GM18499 (cell line): ENCODE results near the gene HOXA13.

Experiments used
- ATAC-seq: cut with Tn5 transposase; IDR thresholded peaks from one replicate; pipeline ENCODE4 v1.9.1; 2021; ENCODE audit warnings: moderate number of reproducible peaks; ENCODE audit not compliant: insufficient read depth, unreplicated experiment

The HOXA13 gene

GRCh38 chr7:27183682-27184336, 16.1 kb downstream of the HOXA13 start:
- ATAC-seq, result no peak

- ATAC-seq, result no peak
These were observed 16.8 kb downstream of the HOXA13 start for GRCh38 chr7:27182861-27183681.

- ATAC-seq, result no peak
These were observed 17.5 kb downstream of the HOXA13 start for GRCh38 chr7:27182285-27182841.

DNA sequence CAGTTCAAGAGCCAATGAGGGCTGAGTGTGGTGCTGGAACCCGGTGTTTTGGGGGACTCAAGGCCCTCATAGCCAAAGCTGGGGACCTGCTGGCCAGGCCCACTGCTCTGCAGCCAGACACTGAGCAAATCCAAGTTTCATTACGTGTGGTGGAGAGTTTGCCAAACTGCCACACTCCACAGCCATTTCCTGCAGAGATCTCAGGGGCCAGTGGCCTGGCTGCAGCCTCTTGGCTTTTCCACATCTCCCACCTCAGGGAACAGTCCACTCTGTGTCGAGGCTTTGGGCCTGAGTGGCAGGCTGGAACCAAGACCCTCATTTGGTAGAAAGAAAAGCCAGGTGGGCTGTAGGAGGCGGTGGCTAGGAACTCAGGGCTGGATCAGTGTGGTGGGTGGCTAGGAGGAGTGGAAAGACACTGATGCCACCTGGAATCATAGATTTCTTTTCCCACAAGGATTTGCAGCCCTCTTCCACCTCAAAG, 18.1 kb downstream of the HOXA13 start:
- ATAC-seq, result no peak

GRCh38 chr7:27180431-27181420, 19.2 kb downstream of the HOXA13 start:
- no peak for ATAC-seq

DNA sequence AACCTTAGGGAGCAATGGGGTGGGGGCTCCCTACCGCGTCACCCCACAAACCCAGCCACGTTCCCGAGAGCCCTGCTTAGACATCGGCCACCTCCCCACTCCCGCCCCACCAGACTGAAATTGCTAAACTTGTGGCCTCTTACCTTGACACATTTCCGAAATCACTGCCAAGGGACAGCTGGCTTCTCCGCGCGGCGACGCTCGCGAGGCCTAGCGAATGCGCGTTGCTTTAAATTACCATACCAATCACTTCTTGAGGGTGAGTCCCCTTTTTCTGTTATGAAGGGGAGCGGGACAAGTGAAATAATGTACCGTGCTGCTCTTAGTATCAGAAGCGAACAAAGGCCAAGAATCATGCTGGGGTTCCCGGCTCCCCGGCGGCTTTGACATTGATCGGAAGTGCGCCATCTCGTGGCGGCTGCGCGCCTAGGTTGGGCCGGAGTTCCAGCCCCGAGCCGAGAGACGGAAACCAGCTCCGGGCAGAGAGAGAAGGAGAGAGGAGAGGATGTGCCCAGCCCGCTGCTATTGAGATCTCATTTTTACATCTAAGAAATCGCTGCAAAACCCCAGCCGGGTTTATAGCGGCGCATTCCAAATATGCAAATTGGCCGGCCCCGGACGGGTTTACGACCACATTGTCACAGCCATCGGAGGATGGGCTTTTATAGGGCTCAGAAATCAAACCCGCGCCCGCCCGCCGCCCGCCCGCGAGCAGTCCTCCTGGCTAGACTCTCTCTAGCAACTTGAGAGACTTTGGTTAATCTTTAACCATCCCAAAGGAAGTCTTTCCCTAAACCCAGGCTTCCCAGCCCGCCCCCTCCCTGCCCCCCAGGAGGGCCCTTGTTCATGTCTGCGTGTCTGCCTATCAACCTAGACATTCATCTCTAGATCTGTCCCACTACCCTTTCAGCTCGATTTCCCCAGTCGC, 20.1 kb downstream of the HOXA13 start:
- ATAC-seq, result no peak

DNA sequence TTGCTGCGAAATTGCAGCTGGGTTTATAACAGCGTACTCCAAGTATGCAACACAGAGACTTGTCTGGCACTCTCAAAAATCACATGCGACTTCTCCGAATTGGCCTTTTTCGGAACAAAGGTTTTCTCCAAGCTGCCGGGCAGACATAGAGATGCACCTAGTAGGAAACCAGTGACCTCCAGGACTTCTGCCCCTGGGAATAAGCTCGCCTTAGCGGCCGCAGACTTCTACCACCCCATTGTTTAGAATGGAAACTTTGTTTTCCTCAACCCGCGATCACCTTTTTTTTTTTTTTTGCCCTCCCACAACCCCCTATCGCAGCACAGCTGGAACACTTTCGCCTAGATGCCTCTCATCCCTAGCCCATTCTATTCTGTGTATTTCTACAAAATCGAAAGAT, 20.9 kb downstream of the HOXA13 start:
- ATAC-seq, result no peak

- no peak for ATAC-seq
These were observed 21.5 kb downstream of the HOXA13 start for GRCh38 chr7:27178366-27178765.

DNA sequence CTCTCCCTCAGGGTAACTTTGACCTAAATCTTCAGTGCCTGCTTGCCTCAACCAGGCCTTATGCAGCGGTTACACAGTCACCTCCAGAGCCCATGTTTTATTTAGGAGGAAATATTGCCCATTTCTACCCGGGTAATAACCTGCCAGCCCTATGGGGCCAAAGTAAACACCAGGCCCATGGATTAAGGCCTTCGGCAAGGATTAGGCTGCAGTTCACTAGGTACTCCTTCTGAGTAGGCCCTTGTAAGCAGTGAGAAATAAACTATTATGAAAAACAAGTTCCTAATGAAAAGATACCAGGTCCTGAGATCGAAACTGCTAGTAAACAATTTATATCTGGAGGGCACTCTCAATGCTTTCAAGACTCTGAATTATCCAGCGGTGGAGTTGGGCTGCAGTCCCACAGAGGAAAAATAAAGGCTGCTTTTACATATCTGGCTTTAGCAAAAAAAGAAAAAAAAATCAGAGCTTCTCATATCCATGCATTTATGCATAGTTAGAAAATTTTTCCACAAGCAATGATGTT, 22.0 kb downstream of the HOXA13 start:
- no peak for ATAC-seq

DNA sequence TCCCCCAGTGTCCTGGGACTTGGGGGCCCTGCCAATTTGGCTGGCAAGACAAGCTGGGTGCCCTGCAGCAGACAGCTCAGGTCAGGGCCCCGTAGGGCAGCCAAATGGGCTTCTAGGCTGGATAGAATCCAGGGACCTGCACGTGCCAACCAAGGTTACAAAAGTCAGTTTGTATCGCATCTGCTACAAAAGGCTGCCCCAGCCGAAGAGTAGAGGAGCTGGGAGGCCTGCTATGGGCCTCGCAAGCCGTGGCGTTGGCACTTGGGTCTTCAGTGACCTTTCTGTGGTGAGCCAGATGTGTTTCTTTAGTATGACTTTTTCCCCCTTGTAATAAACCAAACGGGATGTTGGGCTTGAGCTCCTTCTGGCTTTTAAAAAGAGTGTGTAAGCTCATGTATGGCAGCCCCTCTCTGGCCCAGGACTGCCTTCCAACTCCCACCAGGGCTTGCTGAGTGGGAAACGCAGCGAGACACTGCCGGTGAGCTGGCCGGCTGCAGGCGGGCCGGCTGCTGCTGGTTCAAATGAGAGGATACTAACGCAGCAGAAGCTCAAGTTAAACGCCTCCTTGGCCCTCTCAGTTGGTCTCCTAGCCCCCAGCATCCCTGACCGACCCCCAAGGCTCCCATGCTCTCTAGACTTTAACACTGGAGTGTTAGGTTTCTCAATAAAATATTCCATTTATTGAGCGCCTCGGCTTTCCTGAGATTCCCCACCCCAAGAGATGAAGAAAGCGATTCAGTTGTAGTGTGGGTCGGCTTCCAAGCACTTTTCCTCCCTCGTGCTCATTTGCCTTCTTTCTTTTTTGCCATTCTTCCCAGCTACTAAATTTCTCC, 22.7 kb downstream of the HOXA13 start:
- no peak for ATAC-seq

GRCh38 chr7:27176524-27176845, 23.4 kb downstream of the HOXA13 start:
- no peak for ATAC-seq

DNA sequence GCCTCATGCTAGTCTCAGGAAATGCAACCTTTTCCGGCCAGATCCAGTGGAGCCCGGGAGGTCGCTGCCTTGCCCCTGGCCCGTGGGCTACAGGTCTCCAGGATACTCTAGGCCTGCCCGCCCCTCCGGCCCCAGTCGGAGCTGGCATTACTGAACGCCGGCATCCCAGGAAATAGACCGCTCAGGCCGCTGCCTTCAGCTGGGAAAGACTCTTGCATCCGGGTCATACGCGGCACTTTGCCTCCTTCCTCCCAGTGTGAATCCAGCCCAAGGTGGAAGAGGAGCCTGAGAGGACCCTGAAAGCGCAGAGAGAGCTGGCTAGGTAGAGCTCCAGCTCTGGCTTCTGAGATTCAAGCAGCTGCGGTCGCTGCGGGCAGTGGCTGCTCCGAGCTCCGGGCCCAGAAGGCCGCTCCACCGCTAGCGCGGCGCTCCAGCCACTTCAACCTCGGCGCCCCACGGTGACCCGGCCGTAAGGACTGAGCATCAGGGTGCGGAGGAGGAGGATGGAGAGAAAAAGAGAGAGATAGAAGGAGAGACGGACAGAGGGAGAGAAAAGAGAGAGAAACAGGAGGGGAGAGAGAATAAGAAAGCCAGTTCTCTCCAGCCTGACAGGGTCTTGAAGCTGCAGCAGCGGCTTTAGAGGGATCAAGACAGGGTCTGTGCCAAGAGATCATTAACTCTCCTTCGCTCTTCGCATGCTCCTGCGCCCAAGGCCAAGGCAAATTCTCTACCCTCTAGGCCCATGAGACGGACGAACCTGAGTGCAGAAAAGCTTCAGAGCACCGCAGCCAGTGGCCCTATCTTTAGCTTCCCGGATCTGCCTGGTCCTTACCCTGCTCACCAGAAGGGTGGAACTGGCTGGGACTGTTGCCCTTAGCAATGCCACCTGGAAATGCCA, 24.0 kb downstream of the HOXA13 start:
- ATAC-seq, result no peak

GRCh38 chr7:27174874-27175625, 24.8 kb downstream of the HOXA13 start:
- no peak for ATAC-seq

DNA sequence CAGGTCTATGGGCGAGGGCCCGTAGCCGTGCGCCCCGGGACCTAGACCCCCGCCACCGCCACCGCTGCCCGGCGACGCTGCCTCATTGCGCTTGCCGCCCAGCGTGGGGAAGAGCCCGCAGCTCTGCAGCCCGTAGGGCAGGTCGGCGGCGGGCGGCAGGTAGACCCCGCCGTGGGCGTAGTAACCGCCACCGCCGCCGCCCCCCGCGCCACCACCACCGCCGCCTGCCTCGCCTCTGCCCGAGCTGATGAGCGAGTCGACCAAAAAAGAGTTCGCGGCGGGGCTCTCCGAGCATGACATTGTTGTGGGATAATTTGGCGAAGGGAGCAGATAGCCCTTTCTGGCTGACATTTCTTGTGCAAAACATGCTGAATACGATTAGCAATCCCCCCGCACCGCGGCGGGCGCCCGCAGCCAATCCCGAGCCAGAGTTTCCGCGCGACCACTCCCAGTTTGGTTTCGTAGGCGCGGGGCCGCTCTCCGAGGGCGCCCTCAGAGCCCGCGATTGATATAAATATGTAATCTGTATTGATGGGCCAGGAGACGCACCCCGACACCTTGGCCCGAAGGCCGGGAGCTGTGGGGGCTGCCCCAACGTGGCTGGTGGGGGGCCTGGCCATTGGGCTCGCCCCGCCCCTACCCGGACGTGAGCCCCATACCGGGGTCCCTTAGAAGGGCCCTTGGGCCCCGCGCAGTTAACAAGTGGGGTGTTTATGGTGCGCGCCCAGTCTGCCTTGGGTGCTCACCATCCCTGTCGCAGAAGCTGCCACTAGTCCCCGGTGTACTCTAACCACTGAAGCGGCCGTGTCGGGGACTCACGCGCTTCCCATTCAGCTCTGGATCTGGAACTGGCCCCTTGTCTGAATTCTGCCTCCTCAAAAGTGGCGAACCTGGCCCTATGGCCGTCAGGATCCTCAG, 25.7 kb downstream of the HOXA13 start, which contains the start of gene HOXA10:
TSS of gene HOXA10 (minus strand) at position 365 of the 918 bp plus-strand sequence. CDS start at position 351, 14 bp downstream.
- ATAC-seq, result no peak

DNA sequence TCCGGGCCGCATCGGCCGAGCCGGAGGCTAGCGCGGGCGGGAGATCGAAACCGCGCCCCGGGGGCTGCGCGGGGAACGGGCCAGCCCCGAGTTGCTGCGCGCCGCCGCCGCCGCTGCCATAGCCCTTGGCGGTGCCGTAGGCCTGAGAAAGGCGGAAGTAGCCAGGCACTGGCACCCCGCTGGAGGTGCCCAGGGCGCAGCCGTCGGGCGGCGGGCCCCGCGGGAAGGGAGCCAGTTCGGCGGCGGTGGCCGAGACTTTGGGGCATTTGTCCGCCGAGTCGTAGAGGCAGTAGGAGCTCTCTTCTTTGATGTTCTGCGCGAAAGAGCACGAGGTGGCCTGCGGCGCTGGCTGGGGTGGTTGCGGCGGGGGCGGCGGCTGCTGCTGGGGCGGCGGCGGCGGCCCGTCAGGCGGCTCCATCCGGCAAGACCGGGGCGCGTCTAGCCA, 26.4 kb downstream of the HOXA13 start:
- no peak for ATAC-seq
